Measurements from ENCODE around the gene RBMS3. TPM values are rescaled to one million over a fixed set of nuclear protein-coding genes. Genes with fewer than 3 reads are reported as not detected.

Gene RBMS3
- total RNA-seq, 1 donor = 81.1 TPM

DNA sequence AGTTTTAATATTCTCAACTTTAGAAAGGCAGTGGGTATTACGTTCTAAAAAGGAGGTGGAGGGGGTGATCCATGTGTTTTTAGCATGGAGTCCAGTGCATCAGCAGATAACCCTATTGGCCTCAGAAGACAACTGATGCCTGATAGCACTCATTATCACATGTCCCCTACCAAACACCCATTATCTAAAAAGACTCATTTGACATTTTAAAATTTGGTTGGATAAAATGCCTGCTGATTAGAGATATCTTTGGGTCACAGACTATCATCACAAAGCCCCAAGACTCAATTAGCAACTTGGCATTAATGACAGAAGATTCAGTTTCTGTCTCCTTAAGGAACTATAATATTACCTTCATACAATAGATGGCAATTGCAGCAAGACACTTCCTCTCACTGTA, 589.3 kb downstream of the RBMS3 start:
- Histone ChIP-seq H3K36me3 (ENCODE audit: insufficient read depth, low read length) (no peaks in the 10 kb centered on the region), H2AFZ (ENCODE audit: low read length) (no peak overlapping the region), H3K27ac (ENCODE audit: low read depth, low read length) (no peak overlapping the region), H3K4me3 (ENCODE audit: insufficient read depth, low read length) (no peak overlapping the region), H3K4me1 (ENCODE audit: insufficient read depth, low read length) (no peaks in the 10 kb centered on the region), H3K4me2 (ENCODE audit: insufficient read depth, low read length) (no peak overlapping the region), H3K9me3 (ENCODE audit: low read depth, low read length) (no peaks in the 10 kb centered on the region), H3K79me2 (ENCODE audit: insufficient read depth, low read length) (no peaks in the 10 kb centered on the region), H3K27me3 (ENCODE audit: insufficient read depth, low read length) (no peaks in the 10 kb centered on the region), H4K20me1 (ENCODE audit: insufficient read depth, low read length) (no peaks in the 10 kb centered on the region)
- no peak for DNase-seq (ENCODE audit: insufficient read length, low spot score, missing footprints)
- TF ChIP-seq, protein P1, sequence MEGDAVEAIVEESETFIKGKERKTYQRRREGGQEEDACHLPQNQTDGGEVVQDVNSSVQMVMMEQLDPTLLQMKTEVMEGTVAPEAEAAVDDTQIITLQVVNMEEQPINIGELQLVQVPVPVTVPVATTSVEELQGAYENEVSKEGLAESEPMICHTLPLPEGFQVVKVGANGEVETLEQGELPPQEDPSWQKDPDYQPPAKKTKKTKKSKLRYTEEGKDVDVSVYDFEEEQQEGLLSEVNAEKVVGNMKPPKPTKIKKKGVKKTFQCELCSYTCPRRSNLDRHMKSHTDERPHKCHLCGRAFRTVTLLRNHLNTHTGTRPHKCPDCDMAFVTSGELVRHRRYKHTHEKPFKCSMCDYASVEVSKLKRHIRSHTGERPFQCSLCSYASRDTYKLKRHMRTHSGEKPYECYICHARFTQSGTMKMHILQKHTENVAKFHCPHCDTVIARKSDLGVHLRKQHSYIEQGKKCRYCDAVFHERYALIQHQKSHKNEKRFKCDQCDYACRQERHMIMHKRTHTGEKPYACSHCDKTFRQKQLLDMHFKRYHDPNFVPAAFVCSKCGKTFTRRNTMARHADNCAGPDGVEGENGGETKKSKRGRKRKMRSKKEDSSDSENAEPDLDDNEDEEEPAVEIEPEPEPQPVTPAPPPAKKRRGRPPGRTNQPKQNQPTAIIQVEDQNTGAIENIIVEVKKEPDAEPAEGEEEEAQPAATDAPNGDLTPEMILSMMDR (IDR thresholded peaks at IDR 0.05; ENCODE audit: extremely low read depth, low read depth, low read length) = no peak

DNA sequence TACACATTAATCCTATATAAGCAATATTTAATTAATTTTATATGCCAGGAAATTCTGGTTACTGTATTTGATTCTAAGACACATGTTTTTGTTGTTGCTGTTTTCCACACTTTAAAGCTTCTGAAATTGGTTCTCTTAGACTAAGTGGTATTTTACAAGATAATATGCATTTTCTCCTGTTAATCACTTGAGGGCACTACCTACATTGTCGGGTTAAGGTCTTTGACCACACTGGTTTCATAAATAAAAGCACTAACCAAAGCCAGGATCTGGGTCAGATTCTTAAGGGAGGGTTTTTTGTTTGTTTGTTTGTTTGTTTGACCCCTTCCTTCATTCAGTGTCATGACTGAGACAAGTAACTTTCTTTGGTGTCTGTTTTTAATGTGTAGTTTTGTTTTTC, 590.2 kb downstream of the RBMS3 start:
- no peak for DNase-seq (ENCODE audit: insufficient read length, low spot score, missing footprints)
- no peaks in the 10 kb centered on the region for H3K79me2 ChIP-seq (ENCODE audit: insufficient read depth, low read length)

DNA sequence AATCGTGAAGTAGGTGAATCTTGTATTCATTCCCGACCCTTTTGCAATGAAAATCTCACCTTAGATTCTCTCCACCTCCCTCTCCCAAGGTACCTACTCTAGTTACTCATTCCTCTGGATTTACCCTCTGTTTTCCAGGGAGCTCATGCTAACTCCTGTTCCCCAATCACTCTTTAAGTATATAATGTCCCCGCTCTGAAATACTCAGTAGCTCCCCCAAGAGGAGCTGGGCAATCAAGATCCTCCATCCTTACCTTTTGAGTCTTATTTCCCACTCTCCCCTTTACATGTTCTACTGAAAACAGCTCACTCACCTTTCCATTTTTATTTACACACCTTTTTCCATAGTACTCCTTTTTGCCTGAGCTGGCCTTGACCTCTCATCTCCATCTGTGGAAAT, 599.9 kb downstream of the RBMS3 start:
- TF ChIP-seq, protein P1 (IDR thresholded peaks at IDR 0.05; ENCODE audit: extremely low read depth, low read depth, low read length) = no peak
- H3K4me2 ChIP-seq (ENCODE audit: insufficient read depth, low read length) = no peak overlapping the region
- H3K4me1 ChIP-seq (ENCODE audit: insufficient read depth, low read length) = no peaks in the 10 kb centered on the region
- no peak overlapping the region for H2AFZ ChIP-seq (ENCODE audit: low read length)
- no peak overlapping the region for H3K4me3 ChIP-seq (ENCODE audit: insufficient read depth, low read length)
- no peak overlapping the region for H3K27ac ChIP-seq (ENCODE audit: low read depth, low read length)
- no peaks in the 10 kb centered on the region for H3K79me2 ChIP-seq (ENCODE audit: insufficient read depth, low read length)
- DNase-seq (ENCODE audit: insufficient read length, low spot score, missing footprints) = no peak
- no peaks in the 10 kb centered on the region for H3K9me3 ChIP-seq (ENCODE audit: low read depth, low read length)
- H4K20me1 ChIP-seq (ENCODE audit: insufficient read depth, low read length) = no peaks in the 10 kb centered on the region
- no peaks in the 10 kb centered on the region for H3K27me3 ChIP-seq (ENCODE audit: insufficient read depth, low read length)
- H3K36me3 ChIP-seq (ENCODE audit: insufficient read depth, low read length) = no peaks in the 10 kb centered on the region

More for the DNA sequence above, 590.2 kb downstream of the RBMS3 start:
- Histone ChIP-seq H3K4me1 (ENCODE audit: insufficient read depth, low read length) (no peaks in the 10 kb centered on the region), H3K9me3 (ENCODE audit: low read depth, low read length) (no peaks in the 10 kb centered on the region), H3K27me3 (ENCODE audit: insufficient read depth, low read length) (no peaks in the 10 kb centered on the region), H3K36me3 (ENCODE audit: insufficient read depth, low read length) (no peaks in the 10 kb centered on the region), H3K4me2 (ENCODE audit: insufficient read depth, low read length) (no peak overlapping the region), H2AFZ (ENCODE audit: low read length) (no peak overlapping the region), H3K27ac (ENCODE audit: low read depth, low read length) (no peak overlapping the region), H3K4me3 (ENCODE audit: insufficient read depth, low read length) (no peak overlapping the region), H4K20me1 (ENCODE audit: insufficient read depth, low read length) (no peaks in the 10 kb centered on the region)
- TF ChIP-seq, protein P1 (IDR thresholded peaks at IDR 0.05; ENCODE audit: extremely low read depth, low read depth, low read length) = no peak

DNA sequence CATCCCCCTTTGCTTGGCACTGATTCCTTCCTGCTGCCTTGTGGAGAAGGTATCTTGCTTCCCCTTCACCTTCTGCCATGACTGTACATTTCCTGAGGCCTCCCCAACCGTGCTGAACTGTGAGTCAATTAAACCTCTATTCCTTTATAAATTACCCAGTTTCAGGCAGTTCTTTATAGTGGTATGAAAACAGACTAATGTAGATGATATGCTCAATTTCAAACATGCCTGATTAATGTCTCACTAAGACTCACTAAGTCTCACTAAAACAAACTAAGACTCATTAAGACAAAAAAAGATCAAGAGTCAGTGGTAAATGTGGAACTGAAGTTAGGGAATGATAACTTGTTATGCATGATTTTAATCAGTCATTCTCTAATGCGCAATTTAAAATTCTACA, 606.6 kb downstream of the RBMS3 start:
- no peak for DNase-seq (ENCODE audit: insufficient read length, low spot score, missing footprints)

More for the DNA sequence above, 606.6 kb downstream of the RBMS3 start:
- H3K27me3 ChIP-seq (ENCODE audit: insufficient read depth, low read length) = no peaks in the 10 kb centered on the region
- TF ChIP-seq, protein P1 (IDR thresholded peaks at IDR 0.05; ENCODE audit: extremely low read depth, low read depth, low read length) = no peak
- no peak overlapping the region for H3K27ac ChIP-seq (ENCODE audit: low read depth, low read length)
- peaks cover 19% of the 10 kb centered on the region for H3K4me1 ChIP-seq (ENCODE audit: insufficient read depth, low read length)
- H2AFZ ChIP-seq (ENCODE audit: low read length) = no peak overlapping the region
- H3K36me3 ChIP-seq (ENCODE audit: insufficient read depth, low read length) = no peaks in the 10 kb centered on the region
- H3K79me2 ChIP-seq (ENCODE audit: insufficient read depth, low read length) = no peaks in the 10 kb centered on the region
- H3K4me3 ChIP-seq (ENCODE audit: insufficient read depth, low read length) = no peak overlapping the region
- H4K20me1 ChIP-seq (ENCODE audit: insufficient read depth, low read length) = no peaks in the 10 kb centered on the region
- H3K9me3 ChIP-seq (ENCODE audit: low read depth, low read length) = no peaks in the 10 kb centered on the region
- H3K4me2 ChIP-seq (ENCODE audit: insufficient read depth, low read length) = no peak overlapping the region

Measured in osteoblast (primary cell).